WTC11 (cell line): ENCODE results near the gene XKRX. TPM values are rescaled to one million over a fixed set of nuclear protein-coding genes. Genes with fewer than 3 reads are reported as not detected.

ENCODE experiments used
- ATAC-seq: fragments of 200-7000 bp; cut with Tn5 transposase; 2 replicates; pipeline ENCODE4 v1.10.0; 2021; ENCODE audit warnings: mild to moderate bottlenecking, moderate library complexity
- CTCF ChIA-PET: fragments of 300-600 bp; sonication (Branson Sonifier 250); formaldehyde crosslinking; loops from one replicate; lab custom pipeline; 2021; ENCODE audit warnings: antibody characterized with exemption; lab: Charles Lee
- POLR2A ChIA-PET: fragments of 350-600 bp; sonication (Branson Sonifier 250); formaldehyde crosslinking; loops from one replicate; lab custom pipeline; 2021; ENCODE audit warnings: antibody characterized with exemption; lab: Charles Lee
- DNase-seq: peaks from one replicate; pipeline ENCODE4 v3.0.0; 2021; ENCODE audit warnings: low spot score
- H3K27ac Mint-ChIP-seq: 2 replicates; pipeline ENCODE4 v1.8.0; 2021; ENCODE audit warnings: mixed read lengths
- H3K27me3 Mint-ChIP-seq: 2 replicates; pipeline ENCODE4 v1.8.0; 2021; ENCODE audit warnings: low read depth, mild to moderate bottlenecking, moderate library complexity, mixed read lengths
- H3K36me3 Mint-ChIP-seq: 2 replicates; pipeline ENCODE4 v1.8.0; 2021; ENCODE audit warnings: mixed read lengths
- H3K4me1 Mint-ChIP-seq: 2 replicates; pipeline ENCODE4 v1.8.0; 2022; ENCODE audit warnings: mixed read lengths
- H3K4me3 Mint-ChIP-seq: 2 replicates; pipeline ENCODE4 v1.8.0; 2021; ENCODE audit warnings: mild to moderate bottlenecking, moderate library complexity, mixed read lengths
- H3K9me3 Mint-ChIP-seq: 2 replicates; pipeline ENCODE4 v1.8.0; 2021; ENCODE audit warnings: mixed read lengths
- FOXJ3 ChIP-seq: sonication (generic); formaldehyde crosslinking; IDR thresholded peaks from 2 replicates; pipeline ENCODE4 v1.9.0; 2021; ENCODE audit warnings: missing genetic modification reagents, mild to moderate bottlenecking, borderline replicate concordance
- FOXK1 ChIP-seq: sonication (generic); formaldehyde crosslinking; IDR thresholded peaks from 2 replicates; pipeline ENCODE4 v1.8.0; 2022; ENCODE audit warnings: mild to moderate bottlenecking, moderate library complexity, missing genetic modification reagents
- GABPB1 ChIP-seq: sonication (generic); formaldehyde crosslinking; IDR thresholded peaks from 2 replicates; pipeline ENCODE4 v1.8.1; 2023; ENCODE audit warnings: mild to moderate bottlenecking, missing genetic modification reagents
- HMGA2 ChIP-seq: fragments of 250-450 bp; sonication (Bioruptor Pico); IDR thresholded peaks from 2 replicates; pipeline ENCODE4 v1.4.0; 2021; ENCODE audit warnings: mild to moderate bottlenecking, moderate library complexity
- JAZF1 ChIP-seq: fragments of 250-450 bp; sonication (Bioruptor Pico); IDR thresholded peaks from 2 replicates; pipeline ENCODE4 v1.9.0; 2021; ENCODE audit warnings: moderate library complexity, mild to moderate bottlenecking, inconsistent platforms
- NFE2L1 ChIP-seq: sonication (generic); formaldehyde crosslinking; IDR thresholded peaks from 2 replicates; pipeline ENCODE4 v1.8.1; 2023; ENCODE audit warnings: missing genetic modification reagents
- NR2C2 ChIP-seq: sonication (generic); formaldehyde crosslinking; IDR thresholded peaks from 2 replicates; pipeline ENCODE4 v1.8.0; 2022; ENCODE audit warnings: mild to moderate bottlenecking, missing genetic modification reagents
- PRRX2 ChIP-seq: fragments of 250-450 bp; sonication (Bioruptor Pico); IDR thresholded peaks from 2 replicates; pipeline ENCODE4 v1.8.0; 2021; ENCODE audit warnings: mild to moderate bottlenecking
- ZNF121 ChIP-seq: sonication (generic); formaldehyde crosslinking; IDR thresholded peaks from 2 replicates; pipeline ENCODE4 v1.8.0; 2023; ENCODE audit warnings: missing genetic modification reagents
- ZNF138 ChIP-seq: sonication (generic); formaldehyde crosslinking; conservative IDR thresholded peaks from 2 replicates; pipeline ENCODE4 v1.8.1; 2022; ENCODE audit warnings: mild to moderate bottlenecking, moderate library complexity, missing genetic modification reagents
- ZNF232 ChIP-seq: sonication (generic); formaldehyde crosslinking; IDR thresholded peaks from 2 replicates; pipeline ENCODE4 v1.8.0; 2022; ENCODE audit warnings: mild to moderate bottlenecking, missing genetic modification reagents
- ZNF317 ChIP-seq: sonication (generic); formaldehyde crosslinking; IDR thresholded peaks from 2 replicates; pipeline ENCODE4 v1.8.1; 2023; ENCODE audit warnings: low read depth, mild to moderate bottlenecking, moderate library complexity, missing genetic modification reagents, borderline replicate concordance
- ZNF423 ChIP-seq: fragments of 250-450 bp; sonication (Bioruptor Pico); IDR thresholded peaks from 2 replicates; pipeline ENCODE4 v2.1.2; 2022; ENCODE audit warnings: mild to moderate bottlenecking, moderate library complexity
- ZNF671 ChIP-seq: fragments of 250-450 bp; sonication (Bioruptor Pico); IDR thresholded peaks from 2 replicates; pipeline ENCODE4 v1.8.0; 2021; ENCODE audit warnings: mild to moderate bottlenecking
- total RNA-seq: library from RNA; stranded (reverse); gene quantifications from 3 replicates; pipeline ENCODE4 v1.2.3, GENCODE V29; 2021
- TF ChIP-seq, protein P1 (sequence below): sonication (generic); formaldehyde crosslinking; IDR thresholded peaks from 2 replicates; pipeline ENCODE4 v1.8.1; 2023; ENCODE audit warnings: mild to moderate bottlenecking, missing genetic modification reagents, moderate library complexity
- TF ChIP-seq, protein P2 (sequence below): sonication (generic); formaldehyde crosslinking; IDR thresholded peaks from 2 replicates; pipeline ENCODE4 v1.8.1; 2022; ENCODE audit warnings: low read depth, missing genetic modification reagents, borderline replicate concordance
- TF ChIP-seq, protein P3 (sequence below): fragments of 250-450 bp; sonication (Bioruptor Pico); IDR thresholded peaks from 2 replicates; pipeline ENCODE4 v1.9.0; 2021; ENCODE audit warnings: moderate library complexity, mild to moderate bottlenecking, inconsistent platforms, borderline replicate concordance
- TF ChIP-seq, protein P4 (sequence below): sonication (generic); formaldehyde crosslinking; conservative IDR thresholded peaks from 2 replicates; pipeline ENCODE4 v1.8.1; 2023; ENCODE audit warnings: mild to moderate bottlenecking, low read depth, missing genetic modification reagents, moderate library complexity
- TF ChIP-seq, protein P5 (sequence below): sonication (generic); formaldehyde crosslinking; IDR thresholded peaks from 2 replicates; pipeline ENCODE4 v1.8.1; 2023; ENCODE audit warnings: mild to moderate bottlenecking, missing genetic modification reagents, borderline replicate concordance
- TF ChIP-seq, protein P6 (sequence below): sonication (generic); formaldehyde crosslinking; IDR thresholded peaks from 2 replicates; pipeline ENCODE4 v1.8.0; 2022; ENCODE audit warnings: mild to moderate bottlenecking, missing genetic modification reagents
- TF ChIP-seq, protein P7 (sequence below): sonication (generic); formaldehyde crosslinking; IDR thresholded peaks from 2 replicates; pipeline ENCODE4 v1.8.1; 2023; ENCODE audit warnings: mild to moderate bottlenecking, missing genetic modification reagents
- TF ChIP-seq, protein P8 (sequence below): sonication (generic); formaldehyde crosslinking; IDR thresholded peaks from 2 replicates; pipeline ENCODE4 v1.8.1; 2023; ENCODE audit warnings: mild to moderate bottlenecking, moderate library complexity, missing genetic modification reagents

XKRX gene
- total RNA-seq, 1 experiment from 2014 or later: 1.1 TPM

DNA sequence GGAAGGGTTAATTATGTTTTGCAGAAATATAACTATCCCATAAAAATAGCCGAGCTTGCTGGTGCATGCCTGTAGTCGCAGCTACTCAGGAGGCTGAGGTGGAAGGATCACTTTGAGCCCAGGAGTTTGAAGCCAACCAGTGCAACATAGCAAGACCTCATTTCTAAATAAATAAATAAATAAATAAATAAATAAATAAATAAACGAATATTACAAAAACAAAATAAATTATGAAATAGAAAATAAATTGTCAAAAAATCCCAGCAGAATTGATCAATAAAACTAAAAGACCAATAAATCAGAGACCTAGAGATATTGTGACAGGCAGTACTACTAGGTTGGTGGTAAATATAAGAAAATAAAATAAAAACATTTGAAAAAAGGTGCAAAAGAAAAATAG is 34.1 kb upstream of the XKRX start:
- TF ChIP-seq, protein P1, sequence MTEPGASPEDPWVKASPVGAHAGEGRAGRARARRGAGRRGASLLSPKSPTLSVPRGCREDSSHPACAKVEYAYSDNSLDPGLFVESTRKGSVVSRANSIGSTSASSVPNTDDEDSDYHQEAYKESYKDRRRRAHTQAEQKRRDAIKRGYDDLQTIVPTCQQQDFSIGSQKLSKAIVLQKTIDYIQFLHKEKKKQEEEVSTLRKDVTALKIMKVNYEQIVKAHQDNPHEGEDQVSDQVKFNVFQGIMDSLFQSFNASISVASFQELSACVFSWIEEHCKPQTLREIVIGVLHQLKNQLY: no peak
- TF ChIP-seq, protein P2, sequence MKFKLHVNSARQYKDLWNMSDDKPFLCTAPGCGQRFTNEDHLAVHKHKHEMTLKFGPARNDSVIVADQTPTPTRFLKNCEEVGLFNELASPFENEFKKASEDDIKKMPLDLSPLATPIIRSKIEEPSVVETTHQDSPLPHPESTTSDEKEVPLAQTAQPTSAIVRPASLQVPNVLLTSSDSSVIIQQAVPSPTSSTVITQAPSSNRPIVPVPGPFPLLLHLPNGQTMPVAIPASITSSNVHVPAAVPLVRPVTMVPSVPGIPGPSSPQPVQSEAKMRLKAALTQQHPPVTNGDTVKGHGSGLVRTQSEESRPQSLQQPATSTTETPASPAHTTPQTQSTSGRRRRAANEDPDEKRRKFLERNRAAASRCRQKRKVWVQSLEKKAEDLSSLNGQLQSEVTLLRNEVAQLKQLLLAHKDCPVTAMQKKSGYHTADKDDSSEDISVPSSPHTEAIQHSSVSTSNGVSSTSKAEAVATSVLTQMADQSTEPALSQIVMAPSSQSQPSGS (CRISPR knock-in tag): no peak
- TF ChIP-seq, protein P3, sequence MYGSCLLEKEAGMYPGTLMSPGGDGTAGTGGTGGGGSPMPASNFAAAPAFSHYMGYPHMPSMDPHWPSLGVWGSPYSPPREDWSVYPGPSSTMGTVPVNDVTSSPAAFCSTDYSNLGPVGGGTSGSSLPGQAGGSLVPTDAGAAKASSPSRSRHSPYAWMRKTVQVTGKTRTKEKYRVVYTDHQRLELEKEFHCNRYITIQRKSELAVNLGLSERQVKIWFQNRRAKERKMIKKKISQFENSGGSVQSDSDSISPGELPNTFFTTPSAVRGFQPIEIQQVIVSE (CRISPR knock-in tag): no peak
- TF ChIP-seq HMGA2 (0 out of 2 replicates have a peak, but pooled peaks have one; percentile 7), ZNF423 (no peak)
- Mint-ChIP-seq H3K4me1 (no peaks in the 10 kb centered on the region), H3K27ac (no peak overlapping the region), H3K27me3 (no peaks in the 10 kb centered on the region), H3K9me3 (no peaks in the 10 kb centered on the region), H3K4me3 (no peak overlapping the region), H3K36me3 (no peaks in the 10 kb centered on the region)
- DNase-seq: no peak
- POLR2A ChIA-PET: no interaction called here
- no peak for ATAC-seq
- CTCF ChIA-PET: no interaction called here

DNA sequence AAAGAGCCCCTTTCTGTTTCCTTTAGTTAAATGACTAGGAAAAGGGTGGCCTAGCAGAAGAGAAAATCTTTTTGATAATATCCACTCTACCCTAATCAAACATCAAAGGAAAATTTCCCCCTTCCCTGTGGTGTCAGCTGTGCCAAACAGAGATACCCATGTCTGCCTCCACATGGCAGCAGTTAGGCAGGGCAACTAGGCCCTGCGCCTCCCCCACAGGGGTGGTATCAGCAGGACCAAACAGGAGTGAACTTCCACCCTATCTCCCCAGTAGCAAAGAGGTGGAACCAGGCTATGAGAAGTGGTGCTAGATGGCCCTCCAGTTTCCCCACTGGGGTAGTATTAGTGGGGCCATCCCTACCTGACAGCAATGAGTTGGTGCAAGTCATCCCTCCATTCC is 19.8 kb upstream of the XKRX start:
- no peaks in the 10 kb centered on the region for H3K27me3 Mint-ChIP-seq
- ChIA-PET CTCF (no interaction called here), POLR2A (no interaction called here)
- no peaks in the 10 kb centered on the region for H3K9me3 Mint-ChIP-seq
- ATAC-seq: peak; percentile 53; the same call in 1 of the 2 replicates
- H3K4me3 Mint-ChIP-seq: no peak overlapping the region
- TF ChIP-seq PRRX2 (CRISPR knock-in tag): no peak
- TF ChIP-seq FOXK1 (CRISPR knock-in tag): no peak
- TF ChIP-seq, protein P3 (CRISPR knock-in tag): no peak
- TF ChIP-seq NR2C2 (CRISPR knock-in tag): no peak
- no peak for TF ChIP-seq ZNF423
- TF ChIP-seq ZNF671 (CRISPR knock-in tag): no peak
- TF ChIP-seq, protein P4, sequence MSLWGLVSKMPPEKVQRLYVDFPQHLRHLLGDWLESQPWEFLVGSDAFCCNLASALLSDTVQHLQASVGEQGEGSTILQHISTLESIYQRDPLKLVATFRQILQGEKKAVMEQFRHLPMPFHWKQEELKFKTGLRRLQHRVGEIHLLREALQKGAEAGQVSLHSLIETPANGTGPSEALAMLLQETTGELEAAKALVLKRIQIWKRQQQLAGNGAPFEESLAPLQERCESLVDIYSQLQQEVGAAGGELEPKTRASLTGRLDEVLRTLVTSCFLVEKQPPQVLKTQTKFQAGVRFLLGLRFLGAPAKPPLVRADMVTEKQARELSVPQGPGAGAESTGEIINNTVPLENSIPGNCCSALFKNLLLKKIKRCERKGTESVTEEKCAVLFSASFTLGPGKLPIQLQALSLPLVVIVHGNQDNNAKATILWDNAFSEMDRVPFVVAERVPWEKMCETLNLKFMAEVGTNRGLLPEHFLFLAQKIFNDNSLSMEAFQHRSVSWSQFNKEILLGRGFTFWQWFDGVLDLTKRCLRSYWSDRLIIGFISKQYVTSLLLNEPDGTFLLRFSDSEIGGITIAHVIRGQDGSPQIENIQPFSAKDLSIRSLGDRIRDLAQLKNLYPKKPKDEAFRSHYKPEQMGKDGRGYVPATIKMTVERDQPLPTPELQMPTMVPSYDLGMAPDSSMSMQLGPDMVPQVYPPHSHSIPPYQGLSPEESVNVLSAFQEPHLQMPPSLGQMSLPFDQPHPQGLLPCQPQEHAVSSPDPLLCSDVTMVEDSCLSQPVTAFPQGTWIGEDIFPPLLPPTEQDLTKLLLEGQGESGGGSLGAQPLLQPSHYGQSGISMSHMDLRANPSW (CRISPR knock-in tag): no peak
- TF ChIP-seq, protein P5, sequence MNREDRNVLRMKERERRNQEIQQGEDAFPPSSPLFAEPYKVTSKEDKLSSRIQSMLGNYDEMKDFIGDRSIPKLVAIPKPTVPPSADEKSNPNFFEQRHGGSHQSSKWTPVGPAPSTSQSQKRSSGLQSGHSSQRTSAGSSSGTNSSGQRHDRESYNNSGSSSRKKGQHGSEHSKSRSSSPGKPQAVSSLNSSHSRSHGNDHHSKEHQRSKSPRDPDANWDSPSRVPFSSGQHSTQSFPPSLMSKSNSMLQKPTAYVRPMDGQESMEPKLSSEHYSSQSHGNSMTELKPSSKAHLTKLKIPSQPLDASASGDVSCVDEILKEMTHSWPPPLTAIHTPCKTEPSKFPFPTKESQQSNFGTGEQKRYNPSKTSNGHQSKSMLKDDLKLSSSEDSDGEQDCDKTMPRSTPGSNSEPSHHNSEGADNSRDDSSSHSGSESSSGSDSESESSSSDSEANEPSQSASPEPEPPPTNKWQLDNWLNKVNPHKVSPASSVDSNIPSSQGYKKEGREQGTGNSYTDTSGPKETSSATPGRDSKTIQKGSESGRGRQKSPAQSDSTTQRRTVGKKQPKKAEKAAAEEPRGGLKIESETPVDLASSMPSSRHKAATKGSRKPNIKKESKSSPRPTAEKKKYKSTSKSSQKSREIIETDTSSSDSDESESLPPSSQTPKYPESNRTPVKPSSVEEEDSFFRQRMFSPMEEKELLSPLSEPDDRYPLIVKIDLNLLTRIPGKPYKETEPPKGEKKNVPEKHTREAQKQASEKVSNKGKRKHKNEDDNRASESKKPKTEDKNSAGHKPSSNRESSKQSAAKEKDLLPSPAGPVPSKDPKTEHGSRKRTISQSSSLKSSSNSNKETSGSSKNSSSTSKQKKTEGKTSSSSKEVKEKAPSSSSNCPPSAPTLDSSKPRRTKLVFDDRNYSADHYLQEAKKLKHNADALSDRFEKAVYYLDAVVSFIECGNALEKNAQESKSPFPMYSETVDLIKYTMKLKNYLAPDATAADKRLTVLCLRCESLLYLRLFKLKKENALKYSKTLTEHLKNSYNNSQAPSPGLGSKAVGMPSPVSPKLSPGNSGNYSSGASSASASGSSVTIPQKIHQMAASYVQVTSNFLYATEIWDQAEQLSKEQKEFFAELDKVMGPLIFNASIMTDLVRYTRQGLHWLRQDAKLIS: no peak
- TF ChIP-seq, protein P6, sequence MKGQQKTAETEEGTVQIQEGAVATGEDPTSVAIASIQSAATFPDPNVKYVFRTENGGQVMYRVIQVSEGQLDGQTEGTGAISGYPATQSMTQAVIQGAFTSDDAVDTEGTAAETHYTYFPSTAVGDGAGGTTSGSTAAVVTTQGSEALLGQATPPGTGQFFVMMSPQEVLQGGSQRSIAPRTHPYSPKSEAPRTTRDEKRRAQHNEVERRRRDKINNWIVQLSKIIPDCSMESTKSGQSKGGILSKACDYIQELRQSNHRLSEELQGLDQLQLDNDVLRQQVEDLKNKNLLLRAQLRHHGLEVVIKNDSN (CRISPR knock-in tag): no peak
- TF ChIP-seq NFE2L1 (CRISPR knock-in tag): no peak
- no peak for TF ChIP-seq ZNF317 (CRISPR knock-in tag)
- no peak for TF ChIP-seq ZNF232 (CRISPR knock-in tag)
- TF ChIP-seq, protein P7, sequence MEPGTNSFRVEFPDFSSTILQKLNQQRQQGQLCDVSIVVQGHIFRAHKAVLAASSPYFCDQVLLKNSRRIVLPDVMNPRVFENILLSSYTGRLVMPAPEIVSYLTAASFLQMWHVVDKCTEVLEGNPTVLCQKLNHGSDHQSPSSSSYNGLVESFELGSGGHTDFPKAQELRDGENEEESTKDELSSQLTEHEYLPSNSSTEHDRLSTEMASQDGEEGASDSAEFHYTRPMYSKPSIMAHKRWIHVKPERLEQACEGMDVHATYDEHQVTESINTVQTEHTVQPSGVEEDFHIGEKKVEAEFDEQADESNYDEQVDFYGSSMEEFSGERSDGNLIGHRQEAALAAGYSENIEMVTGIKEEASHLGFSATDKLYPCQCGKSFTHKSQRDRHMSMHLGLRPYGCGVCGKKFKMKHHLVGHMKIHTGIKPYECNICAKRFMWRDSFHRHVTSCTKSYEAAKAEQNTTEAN (CRISPR knock-in tag): no peak
- TF ChIP-seq, protein P8, sequence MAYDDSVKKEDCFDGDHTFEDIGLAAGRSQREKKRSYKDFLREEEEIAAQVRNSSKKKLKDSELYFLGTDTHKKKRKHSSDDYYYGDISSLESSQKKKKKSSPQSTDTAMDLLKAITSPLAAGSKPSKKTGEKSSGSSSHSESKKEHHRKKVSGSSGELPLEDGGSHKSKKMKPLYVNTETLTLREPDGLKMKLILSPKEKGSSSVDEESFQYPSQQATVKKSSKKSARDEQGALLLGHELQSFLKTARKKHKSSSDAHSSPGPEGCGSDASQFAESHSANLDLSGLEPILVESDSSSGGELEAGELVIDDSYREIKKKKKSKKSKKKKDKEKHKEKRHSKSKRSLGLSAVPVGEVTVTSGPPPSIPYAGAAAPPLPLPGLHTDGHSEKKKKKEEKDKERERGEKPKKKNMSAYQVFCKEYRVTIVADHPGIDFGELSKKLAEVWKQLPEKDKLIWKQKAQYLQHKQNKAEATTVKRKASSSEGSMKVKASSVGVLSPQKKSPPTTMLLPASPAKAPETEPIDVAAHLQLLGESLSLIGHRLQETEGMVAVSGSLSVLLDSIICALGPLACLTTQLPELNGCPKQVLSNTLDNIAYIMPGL (CRISPR knock-in tag): no peak
- no peak for TF ChIP-seq ZNF121 (CRISPR knock-in tag)
- TF ChIP-seq FOXJ3 (CRISPR knock-in tag): no peak
- no peak for TF ChIP-seq GABPB1 (CRISPR knock-in tag)
- TF ChIP-seq ZNF138: no peak
- no peak for TF ChIP-seq HMGA2
- no peak for TF ChIP-seq JAZF1 (CRISPR knock-in tag)
- H3K4me1 Mint-ChIP-seq: peaks cover 15% of the 10 kb centered on the region
- H3K27ac Mint-ChIP-seq: no peak overlapping the region
- no peaks in the 10 kb centered on the region for H3K36me3 Mint-ChIP-seq
- DNase-seq: no peak
